Calu3 (cell line): ENCODE data around the gene ADCY5. TPM values are rescaled to one million over a fixed set of nuclear protein-coding genes. Genes with fewer than 3 reads are reported as not detected.

ENCODE experiments used
- BruUV-seq: library from RNA; stranded (reverse); fragments of 400-500 nt; replicated peaks from 2 replicates; lab custom pipeline; 2021; lab: Mats Ljungman, UMichigan
- CTCF ChIA-PET: fragments of 300-600 bp; sonication (Branson Sonifier 250); formaldehyde crosslinking; loops from one replicate; lab custom pipeline; 2022; ENCODE audit warnings: antibody characterized with exemption; lab: Charles Lee
- DNase-seq: peaks from one replicate; pipeline ENCODE4 v3.0.0; 2022
- H3K27ac Mint-ChIP-seq: one replicate; pipeline ENCODE4 v1.8.0; 2022; ENCODE audit warnings: mixed read lengths; ENCODE audit not compliant: unreplicated experiment
- H3K27me3 Mint-ChIP-seq: one replicate; pipeline ENCODE4 v1.8.0; 2022; ENCODE audit warnings: mixed read lengths; ENCODE audit not compliant: unreplicated experiment
- H3K36me3 Mint-ChIP-seq: one replicate; pipeline ENCODE4 v1.8.0; 2022; ENCODE audit warnings: mild to moderate bottlenecking, moderate library complexity, mixed read lengths; ENCODE audit not compliant: insufficient read depth, unreplicated experiment
- H3K4me1 Mint-ChIP-seq: one replicate; pipeline ENCODE4 v1.8.0; 2022; ENCODE audit warnings: mild to moderate bottlenecking, low read depth, mixed read lengths; ENCODE audit not compliant: unreplicated experiment
- H3K4me3 Mint-ChIP-seq: one replicate; pipeline ENCODE4 v1.8.0; 2022; ENCODE audit warnings: mild to moderate bottlenecking, low read depth, moderate library complexity, mixed read lengths; ENCODE audit not compliant: unreplicated experiment
- H3K9me3 Mint-ChIP-seq: one replicate; pipeline ENCODE4 v1.8.0; 2022; ENCODE audit warnings: low read depth, mixed read lengths; ENCODE audit not compliant: unreplicated experiment
- CTCF ChIP-seq: fragments of 200-600 bp; IDR thresholded peaks from one replicate; pipeline ENCODE4 v1.8.0; 2022; ENCODE audit warnings: antibody characterized with exemption; ENCODE audit not compliant: unreplicated experiment
- intact Hi-C: fragments of 100-400 bp; cut with micrococcal nuclease; formaldehyde crosslinking; loops from one replicate; pipeline ENCODE4 v1.10.0; 2022; ENCODE audit not compliant: unreplicated experiment
- total RNA-seq: library from RNA; stranded (reverse); gene quantifications from 2 replicates; pipeline ENCODE4 v1.2.3, GENCODE V29; 2022

Gene ADCY5
- total RNA-seq, 1 experiment from 2014 or later: 2.5 TPM

GRCh38 chr3:123421353-123422174 is 27.3 kb downstream of the ADCY5 start:
- Mint-ChIP-seq H3K36me3 (peaks cover 5% of the 10 kb centered on the region), H3K9me3 (no peaks in the 10 kb centered on the region), H3K4me3 (no peak overlapping the region), H3K4me1 (peaks cover 8% of the 10 kb centered on the region), H3K27me3 (peaks cover 15% of the 10 kb centered on the region), H3K27ac (no peak overlapping the region)
- no peak for TF ChIP-seq CTCF
- peak; percentile 49 for DNase-seq
- BruUV-seq: no TSS peak
- CTCF ChIA-PET: interaction anchor here (0.6 to 1.5 kb wide), 3 partner anchors 9 to 1866 kb away, joined by 4 to 6 read pairs (median 5); no protein-coding TSS in a partner anchor
- intact Hi-C loops: no loop called here

- no peaks in the 10 kb centered on the region for H3K9me3 Mint-ChIP-seq
- no TSS peak for BruUV-seq
- CTCF ChIA-PET: interaction anchor here (0.7 to 1.0 kb wide), 2 partner anchors 11 to 308 kb away, joined by 6 to 8 read pairs; no protein-coding TSS in a partner anchor
These were observed 28.4 kb downstream of the ADCY5 start for GRCh38 chr3:123420416-123420968.

DNA sequence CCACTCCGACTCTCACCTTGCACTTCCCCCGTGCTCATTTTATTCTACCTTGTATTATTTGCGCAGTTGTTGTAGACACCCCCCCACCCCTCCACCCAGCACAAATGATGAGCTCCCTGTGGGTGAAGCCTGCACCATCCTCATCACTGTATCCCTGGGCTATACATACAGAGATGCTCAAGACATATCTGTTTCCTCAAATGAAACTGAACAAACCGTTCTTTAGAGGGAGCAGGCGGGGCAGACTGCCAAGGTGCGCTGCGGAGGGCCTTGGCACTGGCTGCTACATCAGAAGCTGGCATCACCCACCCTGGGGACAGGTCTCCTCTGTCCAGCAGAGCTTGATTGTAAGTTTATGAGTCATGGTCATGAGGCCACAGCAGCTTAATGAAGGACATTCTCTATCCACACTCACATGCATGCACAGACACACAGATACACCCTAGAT is 29.0 kb downstream of the ADCY5 start:
- H3K9me3 Mint-ChIP-seq: no peaks in the 10 kb centered on the region
- CTCF ChIA-PET: interaction anchor here (0.7 to 1.0 kb wide), 2 partner anchors 11 to 308 kb away, joined by 6 to 8 read pairs; no protein-coding TSS in a partner anchor
- no peak for TF ChIP-seq CTCF
- BruUV-seq: no TSS peak
- intact Hi-C loops: no loop called here
- no peak overlapping the region for H3K27ac Mint-ChIP-seq
- peaks cover 8% of the 10 kb centered on the region for H3K4me1 Mint-ChIP-seq
- no peak overlapping the region for H3K4me3 Mint-ChIP-seq
- peak; percentile 55 for DNase-seq
- H3K36me3 Mint-ChIP-seq: peaks cover 5% of the 10 kb centered on the region
- H3K27me3 Mint-ChIP-seq: peaks cover 13% of the 10 kb centered on the region

More at GRCh38 chr3:123420416-123420968, 28.4 kb downstream of the ADCY5 start:
- Mint-ChIP-seq H3K4me1 (peaks cover 8% of the 10 kb centered on the region), H3K27me3 (peaks cover 13% of the 10 kb centered on the region), H3K36me3 (peaks cover 5% of the 10 kb centered on the region), H3K27ac (no peak overlapping the region), H3K4me3 (no peak overlapping the region)
- TF ChIP-seq CTCF: no peak
- intact Hi-C loops: no loop called here
- DNase-seq: no peak

GRCh38 chr3:123419181-123419849 is 29.6 kb downstream of the ADCY5 start:
- no peak for TF ChIP-seq CTCF
- intact Hi-C loops: no loop called here
- Mint-ChIP-seq H3K27ac (no peak overlapping the region), H3K4me3 (no peak overlapping the region), H3K36me3 (peaks cover 5% of the 10 kb centered on the region), H3K9me3 (no peaks in the 10 kb centered on the region), H3K27me3 (peaks cover 13% of the 10 kb centered on the region), H3K4me1 (peaks cover 8% of the 10 kb centered on the region)
- no TSS peak for BruUV-seq
- CTCF ChIA-PET: interaction anchor here (0.7 to 1.0 kb wide), 2 partner anchors 10 to 309 kb away, joined by 6 to 8 read pairs; no protein-coding TSS in a partner anchor
- no peak for DNase-seq
